MCF 10A (cell line): ENCODE results near the gene CAP2. TPM values are rescaled to one million over a fixed set of nuclear protein-coding genes. Genes with fewer than 3 reads are reported as not detected.
"Not testable (repeated sequence)": the region's sequence is repeated elsewhere in the genome, so short reads cannot be mapped to it uniquely, and the experiment has no call there.

Experiments
- BruUV-seq: library from RNA; stranded (reverse); fragments of 400-500 nt; replicated peaks from 2 replicates; lab custom pipeline; 2021; lab: Mats Ljungman, UMichigan
- CTCF ChIA-PET: fragments of 300-600 bp; sonication (Branson Sonifier 250); formaldehyde crosslinking; extraction: SDS; loops from one replicate; lab custom pipeline; 2021; ENCODE audit warnings: antibody characterized with exemption, inconsistent platforms; lab: Yijun Ruan, JAX
- POLR2A ChIA-PET: fragments of 300-600, 350-650 bp; sonication (Branson Sonifier 250); formaldehyde crosslinking; extraction: SDS; loops from one replicate; lab custom pipeline; 2020; ENCODE audit warnings: antibody characterized with exemption, inconsistent platforms; lab: Yijun Ruan, JAX
- DNase-seq: peaks from one replicate; pipeline ENCODE4 v3.0.0-alpha.2; 2018; ENCODE audit not compliant: unreplicated experiment
- H3K27ac Mint-ChIP-seq: one replicate; pipeline ENCODE4 v1.8.0; 2022; ENCODE audit warnings: mild to moderate bottlenecking, low read depth, mixed read lengths; ENCODE audit not compliant: unreplicated experiment
- H3K27me3 Mint-ChIP-seq: one replicate; pipeline ENCODE4 v1.8.0; 2022; ENCODE audit warnings: mixed read lengths; ENCODE audit not compliant: insufficient read depth, unreplicated experiment
- H3K36me3 Mint-ChIP-seq: one replicate; pipeline ENCODE4 v1.8.0; 2022; ENCODE audit warnings: mild to moderate bottlenecking, moderate library complexity, mixed read lengths; ENCODE audit not compliant: insufficient read depth, unreplicated experiment
- H3K4me1 Mint-ChIP-seq: one replicate; pipeline ENCODE4 v1.8.0; 2022; ENCODE audit warnings: mixed read lengths; ENCODE audit not compliant: insufficient read depth, unreplicated experiment
- H3K4me3 Mint-ChIP-seq: one replicate; pipeline ENCODE4 v1.8.0; 2022; ENCODE audit warnings: mild to moderate bottlenecking, moderate library complexity, mixed read lengths; ENCODE audit not compliant: unreplicated experiment
- H3K9me3 Mint-ChIP-seq: one replicate; pipeline ENCODE4 v1.8.0; 2022; ENCODE audit warnings: mixed read lengths; ENCODE audit not compliant: unreplicated experiment
- intact Hi-C: fragments of 100-400 bp; cut with micrococcal nuclease; formaldehyde crosslinking; loops from 2 replicates; pipeline ENCODE4 v1.14.1; 2022
- total RNA-seq: library from RNA; stranded (reverse); gene quantifications from 2 replicates; pipeline ENCODE4 v1.2.3, GENCODE V29; 2022
- TF ChIP-seq, protein P1 (sequence below): fragments of 200-600 bp; IDR thresholded peaks from one replicate; pipeline ENCODE4 v1.8.0; 2022; ENCODE audit warnings: antibody characterized with exemption, mild to moderate bottlenecking; ENCODE audit not compliant: unreplicated experiment

The CAP2 gene
- total RNA-seq, 1 experiment from 2014 or later, result 12.3 TPM

DNA sequence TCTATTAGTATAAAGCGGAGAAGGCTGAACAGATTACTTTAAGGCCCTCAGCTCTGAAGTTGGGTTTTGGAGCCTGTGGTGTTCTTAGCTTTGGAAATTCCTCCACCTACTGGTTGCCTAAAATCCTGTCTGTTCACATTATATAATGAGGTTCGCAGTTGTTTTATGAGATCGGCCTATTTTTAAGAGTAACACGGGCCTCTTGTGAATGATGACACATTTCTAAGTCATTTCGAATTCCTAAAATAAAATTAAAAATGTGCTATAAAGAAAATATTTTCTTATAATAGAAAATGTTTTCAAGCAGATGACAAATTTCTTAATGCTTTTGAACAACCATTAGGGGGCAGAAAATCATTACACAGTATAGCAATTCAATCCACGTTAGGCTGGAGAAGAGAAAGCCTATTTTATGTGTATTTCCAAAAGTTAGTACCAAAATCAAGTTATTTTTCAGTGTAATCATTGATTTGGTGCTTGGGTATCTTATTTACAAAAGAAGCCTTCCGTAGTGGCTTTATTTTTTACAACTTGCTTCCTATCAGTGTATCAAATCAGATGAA lies 190.9 kb downstream of the CAP2 start:
- no peaks in the 10 kb centered on the region for H3K27me3 Mint-ChIP-seq
- H3K27ac Mint-ChIP-seq, result no peak overlapping the region
- H3K4me1 Mint-ChIP-seq, result peaks cover 8% of the 10 kb centered on the region
- H3K4me3 Mint-ChIP-seq, result no peak overlapping the region
- ChIA-PET POLR2A (interaction anchor here (0.6 to 1.2 kb wide), 2 partner anchors 425 to 675 kb away, joined by 3 read pairs; no protein-coding TSS in a partner anchor), CTCF (interaction anchor here (0.6 to 7.6 kb wide), 22 partner anchors 11 to 435 kb away, joined by 3 to 113 read pairs (median 4); partner anchors contain the start of gene FAM8A1)
- H3K36me3 Mint-ChIP-seq, result peaks cover 6% of the 10 kb centered on the region
- H3K9me3 Mint-ChIP-seq, result no peaks in the 10 kb centered on the region
- TF ChIP-seq, protein P1, sequence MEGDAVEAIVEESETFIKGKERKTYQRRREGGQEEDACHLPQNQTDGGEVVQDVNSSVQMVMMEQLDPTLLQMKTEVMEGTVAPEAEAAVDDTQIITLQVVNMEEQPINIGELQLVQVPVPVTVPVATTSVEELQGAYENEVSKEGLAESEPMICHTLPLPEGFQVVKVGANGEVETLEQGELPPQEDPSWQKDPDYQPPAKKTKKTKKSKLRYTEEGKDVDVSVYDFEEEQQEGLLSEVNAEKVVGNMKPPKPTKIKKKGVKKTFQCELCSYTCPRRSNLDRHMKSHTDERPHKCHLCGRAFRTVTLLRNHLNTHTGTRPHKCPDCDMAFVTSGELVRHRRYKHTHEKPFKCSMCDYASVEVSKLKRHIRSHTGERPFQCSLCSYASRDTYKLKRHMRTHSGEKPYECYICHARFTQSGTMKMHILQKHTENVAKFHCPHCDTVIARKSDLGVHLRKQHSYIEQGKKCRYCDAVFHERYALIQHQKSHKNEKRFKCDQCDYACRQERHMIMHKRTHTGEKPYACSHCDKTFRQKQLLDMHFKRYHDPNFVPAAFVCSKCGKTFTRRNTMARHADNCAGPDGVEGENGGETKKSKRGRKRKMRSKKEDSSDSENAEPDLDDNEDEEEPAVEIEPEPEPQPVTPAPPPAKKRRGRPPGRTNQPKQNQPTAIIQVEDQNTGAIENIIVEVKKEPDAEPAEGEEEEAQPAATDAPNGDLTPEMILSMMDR, result peak; percentile 72
- intact Hi-C loops, result loop anchor here (1.0 to 10.0 kb wide), 3 partner anchors 302 to 920 kb away; partner anchors contain the start of gene RBM24
- no TSS peak for BruUV-seq
- peak; percentile 77 for DNase-seq

- peaks cover 8% of the 10 kb centered on the region for H3K4me1 Mint-ChIP-seq
- TF ChIP-seq, protein P1, result no peak
- no TSS peak for BruUV-seq
- H3K36me3 Mint-ChIP-seq, result no peaks in the 10 kb centered on the region
- intact Hi-C loops, result loop anchor here (10.0 kb wide), 1 partner anchor 919 kb away; no protein-coding TSS in a partner anchor
- no peaks in the 10 kb centered on the region for H3K27me3 Mint-ChIP-seq
- no peaks in the 10 kb centered on the region for H3K9me3 Mint-ChIP-seq
- POLR2A ChIA-PET, result no interaction called here
- CTCF ChIA-PET, result interaction anchor here (0.6 to 7.6 kb wide), 5 partner anchors 12 to 918 kb away, joined by 3 to 113 read pairs (median 4); no protein-coding TSS in a partner anchor
- H3K27ac Mint-ChIP-seq, result no peak overlapping the region
- no peak overlapping the region for H3K4me3 Mint-ChIP-seq
- no peak for DNase-seq
Observed at GRCh38 chr6:17585766-17586490, 192.5 kb downstream of the CAP2 start.

GRCh38 chr6:17586623-17587022 lies 193.2 kb downstream of the CAP2 start:
- BruUV-seq, H3K4me1 Mint-ChIP-seq, H3K27me3 Mint-ChIP-seq, POLR2A ChIA-PET, DNase-seq, H3K36me3 Mint-ChIP-seq, H3K27ac Mint-ChIP-seq, H3K4me3 Mint-ChIP-seq, H3K9me3 Mint-ChIP-seq: not testable (repeated sequence)
- CTCF ChIA-PET, result interaction anchor here (7.6 kb wide), 1 partner anchor 431 kb away, joined by 113 read pairs; no protein-coding TSS in a partner anchor
- intact Hi-C loops, result loop anchor here (10.0 kb wide), 1 partner anchor 918 kb away; no protein-coding TSS in a partner anchor

- no TSS peak for BruUV-seq
Observed at GRCh38 chr6:17588011-17588410, 194.6 kb downstream of the CAP2 start.

More at GRCh38 chr6:17588011-17588410, 194.6 kb downstream of the CAP2 start:
- intact Hi-C loops, result loop anchor here (10.0 kb wide), 1 partner anchor 917 kb away; no protein-coding TSS in a partner anchor
- no peak for DNase-seq
- no peak overlapping the region for H3K27ac Mint-ChIP-seq
- peaks cover 8% of the 10 kb centered on the region for H3K4me1 Mint-ChIP-seq
- H3K9me3 Mint-ChIP-seq, result no peaks in the 10 kb centered on the region
- TF ChIP-seq, protein P1, result no peak
- CTCF ChIA-PET, result interaction anchor here (0.6 to 2.2 kb wide), 4 partner anchors 215 to 963 kb away, joined by 3 to 7 read pairs (median 4); no protein-coding TSS in a partner anchor
- no peak overlapping the region for H3K4me3 Mint-ChIP-seq
- no peaks in the 10 kb centered on the region for H3K36me3 Mint-ChIP-seq
- POLR2A ChIA-PET, result interaction anchor here (3.1 kb wide), 1 partner anchor 13 kb away, joined by 21 read pairs; the partner anchor contains the start of gene FAM8A1
- H3K27me3 Mint-ChIP-seq, result no peaks in the 10 kb centered on the region
